Gastrocnemius medialis (tissue), 4 donors: ENCODE measurements around the gene AUTS2. TPM values are rescaled to one million over a fixed set of nuclear protein-coding genes. Genes with fewer than 3 reads are reported as not detected.
A peak's percentile ranks its signal among the peaks of the same experiment; 100 is the strongest.

Experiments
- ATAC-seq, 2 donors: fragments of 150-250 bp; one replicate each; pipeline ENCODE4 v1.9.1; 2016
- DNase-seq, 2 donors: peaks; one replicate each; pipeline ENCODE4 v3.0.0-alpha.2; 2019
- H3K27ac ChIP-seq, 4 donors: fragments of 200-600 bp; sonication (generic); 1 replicate in 1 of 4; 2 replicates in 3 of 4; pipeline ENCODE4 v1.5.1; 2016 to 2018; ENCODE audit warnings: mild to moderate bottlenecking in 2 of 4, moderate library complexity in 1 of 4
- H3K27me3 ChIP-seq, 3 donors: fragments of 200-600 bp; sonication (generic) in 2 of 3; 1 replicate in 1 of 3; 2 replicates in 2 of 3; pipeline versions ENCODE4 v1.5.1 to v1.6.0; 2016 to 2019; ENCODE audit warnings: mild to moderate bottlenecking in 1 of 3, moderate library complexity in 1 of 3
- H3K36me3 ChIP-seq, 2 donors: fragments of 200-600 bp; sonication (generic) in 1 of 2; one replicate each; pipeline ENCODE4 v1.5.1; 2017 to 2018
- H3K4me1 ChIP-seq, 2 donors: fragments of 200-600 bp; sonication (generic) in 1 of 2; one replicate each; pipeline ENCODE4 v1.5.1; 2016 to 2017; ENCODE audit warnings: mild to moderate bottlenecking in 2 of 2
- H3K4me3 ChIP-seq, 4 donors: fragments of 200-600 bp; sonication (generic) in 3 of 4; 1 replicate in 1 of 4; 2 replicates in 3 of 4; pipeline ENCODE4 v1.5.1; 2016 to 2019; ENCODE audit warnings: mild to moderate bottlenecking in 2 of 4
- H3K9me3 ChIP-seq, 3 donors: fragments of 200-600 bp; sonication (generic) in 2 of 3; 1 replicate in 1 of 3; 2 replicates in 2 of 3; pipeline ENCODE4 v1.5.1; 2016 to 2019
- CTCF ChIP-seq, 5 experiments: fragments of 450-650 bp in 3 of 5; fragments of 200-600 bp in 2 of 5; sonication (generic) in 2 of 5; IDR thresholded peaks in 4 of 5; conservative IDR thresholded peaks in 1 of 5; 1 replicate in 4 of 5; 2 replicates in 1 of 5; pipeline ENCODE4 v1.5.1; 2016 to 2019; ENCODE audit warnings: antibody characterized with exemption in 5 of 5, mild to moderate bottlenecking in 3 of 5, moderate library complexity in 3 of 5
- POLR2A ChIP-seq, 2 donors: fragments of 450-650 bp; IDR thresholded peaks; one replicate each; pipeline ENCODE4 v1.6.1; 2017; ENCODE audit warnings: antibody characterized with exemption in 2 of 2, mild to moderate bottlenecking in 2 of 2, moderate library complexity in 2 of 2
- in situ Hi-C, 4 donors: fragments of 200-750 bp; cut with MboI; loops; one replicate each; pipeline versions ENCODE4 v1.15.0 to v1.8.0; 2017; ENCODE audit warnings: low sequenced_read_pairs in 4 of 4
- intact Hi-C: fragments of 100-400 bp; cut with DNase I; formaldehyde crosslinking; loops from one replicate; pipeline ENCODE4 v1.15.1; 2023; ENCODE audit warnings: low total_unique reads
- total RNA-seq, 4 donors: library from RNA; depleted of rRNA; stranded (reverse); fragments of >200 nt; gene quantifications; one replicate each; pipeline versions ENCODE4 v1.1.0 to v1.2.3, GENCODE V29; 2016

The AUTS2 gene
- total RNA-seq, 4 donors from 2014 or later, result 2.5 to 16.2 (median 8.5) TPM

GRCh38 chr7:69619054-69619453, 20.8 kb downstream of the AUTS2 start:
- Histone ChIP-seq H3K9me3 (no peaks in the 10 kb centered on the region), H3K27ac (no peak overlapping the region), H3K4me3 (no peak overlapping the region), H3K36me3 (no peaks in the 10 kb centered on the region), H3K4me1 (peaks cover 0 to 19% of the 10 kb centered on the region in 2 donors), H3K27me3 (no peaks in the 10 kb centered on the region)
- intact Hi-C loops (no loop called here), in situ Hi-C loops (no loop called here)
- ATAC-seq, result no peak
- TF ChIP-seq CTCF (IDR thresholded peaks at IDR 0.05 in 4 of 5, conservative IDR thresholded peaks at IDR 0.05 in 1 of 5) (no peak), POLR2A (IDR thresholded peaks at IDR 0.05) (no peak)
- no peak for DNase-seq

GRCh38 chr7:69619635-69620034, 21.4 kb downstream of the AUTS2 start:
- intact Hi-C loops (no loop called here), in situ Hi-C loops (no loop called here)
- Histone ChIP-seq H3K4me3 (no peak overlapping the region), H3K27ac (no peak overlapping the region), H3K9me3 (no peaks in the 10 kb centered on the region), H3K27me3 (no peaks in the 10 kb centered on the region), H3K36me3 (no peaks in the 10 kb centered on the region), H3K4me1 (peaks cover 0 to 19% of the 10 kb centered on the region in 2 donors)
- ATAC-seq (no peak), DNase-seq (no peak)
- no peak for TF ChIP-seq CTCF (IDR thresholded peaks at IDR 0.05 in 4 of 5, conservative IDR thresholded peaks at IDR 0.05 in 1 of 5)
- TF ChIP-seq POLR2A (IDR thresholded peaks at IDR 0.05), result no peak

GRCh38 chr7:69620063-69620462, 21.8 kb downstream of the AUTS2 start:
- TF ChIP-seq CTCF (IDR thresholded peaks at IDR 0.05 in 4 of 5, conservative IDR thresholded peaks at IDR 0.05 in 1 of 5), result no peak
- no peak for TF ChIP-seq POLR2A (IDR thresholded peaks at IDR 0.05)
- Histone ChIP-seq H3K27ac (no peak overlapping the region), H3K9me3 (no peaks in the 10 kb centered on the region), H3K4me3 (peak overlapping the region in 1 of 4 donors; percentile 10), H3K4me1 (peaks cover 0 to 19% of the 10 kb centered on the region in 2 donors), H3K27me3 (no peaks in the 10 kb centered on the region), H3K36me3 (no peaks in the 10 kb centered on the region)
- no peak for ATAC-seq
- in situ Hi-C loops, result no loop called here
- DNase-seq, result no peak
- intact Hi-C loops, result no loop called here

GRCh38 chr7:69620650-69621049, 22.4 kb downstream of the AUTS2 start:
- H3K27me3 ChIP-seq, result no peaks in the 10 kb centered on the region
- no peaks in the 10 kb centered on the region for H3K36me3 ChIP-seq
- DNase-seq, result no peak
- H3K4me3 ChIP-seq, result no peak overlapping the region
- no peaks in the 10 kb centered on the region for H3K9me3 ChIP-seq
- in situ Hi-C loops, result no loop called here
- intact Hi-C loops, result no loop called here
- peaks cover 0 to 19% of the 10 kb centered on the region in 2 donors for H3K4me1 ChIP-seq
- no peak for TF ChIP-seq POLR2A (IDR thresholded peaks at IDR 0.05)
- no peak for TF ChIP-seq CTCF (IDR thresholded peaks at IDR 0.05 in 4 of 5, conservative IDR thresholded peaks at IDR 0.05 in 1 of 5)
- ATAC-seq, result no peak
- no peak overlapping the region for H3K27ac ChIP-seq
